ENCODE results near the gene CUBN.

The CUBN gene

DNA sequence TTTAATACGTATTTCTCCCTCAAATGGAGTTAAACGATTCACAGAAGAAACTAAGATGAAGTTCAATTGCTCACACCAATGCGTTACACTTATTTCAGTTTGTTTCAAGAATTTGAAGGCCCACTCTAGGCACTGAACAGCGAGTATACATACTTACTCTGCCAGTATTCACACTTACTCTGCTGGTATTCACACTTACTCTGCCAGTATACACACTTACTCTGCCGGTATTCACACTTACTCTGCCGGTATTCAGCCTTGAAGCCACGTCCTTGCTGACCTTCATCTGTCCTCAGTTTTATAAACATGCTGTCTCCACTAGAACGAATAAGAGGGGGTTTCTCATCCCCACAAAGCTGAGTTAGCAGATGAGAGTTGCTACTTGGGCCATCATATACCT lies 86.0 kb downstream of the CUBN start:
- H3K9me3 Mint-ChIP-seq = no peaks in the 10 kb centered on the region
- H3K27me3 Mint-ChIP-seq = no peaks in the 10 kb centered on the region
- no peaks in the 10 kb centered on the region for H3K4me1 Mint-ChIP-seq
- H3K4me3 Mint-ChIP-seq = no peak overlapping the region
- no peaks in the 10 kb centered on the region for H3K36me3 Mint-ChIP-seq
- no peak overlapping the region for H3K27ac Mint-ChIP-seq
- ATAC-seq (ENCODE audit: low read depth) (no peak), DNase-seq (ENCODE audit: low spot score in 2 of 2) (no peak)

DNA sequence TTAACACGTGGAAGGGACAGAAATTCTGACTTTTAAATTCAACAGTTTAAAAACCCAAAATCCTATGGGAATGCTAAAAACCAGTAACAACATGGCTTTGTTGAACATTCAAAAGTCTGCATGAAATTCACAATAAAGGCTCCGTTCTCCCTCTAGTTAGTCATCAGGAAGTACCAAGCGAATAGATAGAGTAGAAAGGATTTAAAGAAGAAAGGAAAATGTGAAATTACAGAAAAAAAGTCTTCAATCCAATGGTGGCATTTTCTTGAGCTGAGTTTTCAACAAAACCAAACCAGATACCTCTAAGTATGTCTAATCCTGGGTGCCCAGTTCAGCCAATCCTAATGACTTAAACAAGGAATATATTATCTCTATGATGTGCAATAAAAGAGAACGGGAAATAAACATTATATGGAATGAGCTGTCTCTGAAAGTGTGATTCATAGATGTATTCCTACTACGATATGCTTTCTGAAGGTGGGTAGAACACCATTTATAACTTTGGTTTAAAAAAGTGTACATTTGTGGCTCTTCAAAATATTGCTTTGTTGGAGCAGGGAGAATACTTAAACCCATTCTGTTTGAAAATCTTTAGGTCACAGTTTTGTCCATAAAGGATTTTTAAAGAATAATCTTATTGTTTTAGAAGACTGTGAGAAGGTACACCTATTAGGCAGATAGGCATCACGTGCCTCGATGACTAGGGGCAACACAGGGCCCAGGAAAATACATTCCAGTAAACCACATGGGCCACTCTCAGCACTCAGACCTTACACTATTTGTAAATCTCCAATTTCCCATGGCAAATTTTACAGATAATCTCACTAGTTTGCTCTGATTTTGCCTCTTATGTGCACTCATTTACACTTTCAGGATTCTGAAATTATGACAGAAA lies 87.7 kb downstream of the CUBN start:
- Mint-ChIP-seq H3K27ac (no peak overlapping the region), H3K36me3 (no peaks in the 10 kb centered on the region), H3K27me3 (no peaks in the 10 kb centered on the region), H3K9me3 (no peaks in the 10 kb centered on the region), H3K4me3 (no peak overlapping the region), H3K4me1 (no peaks in the 10 kb centered on the region)
- DNase-seq (ENCODE audit: low spot score in 2 of 2) (no peak), ATAC-seq (ENCODE audit: low read depth) (no peak)

DNA sequence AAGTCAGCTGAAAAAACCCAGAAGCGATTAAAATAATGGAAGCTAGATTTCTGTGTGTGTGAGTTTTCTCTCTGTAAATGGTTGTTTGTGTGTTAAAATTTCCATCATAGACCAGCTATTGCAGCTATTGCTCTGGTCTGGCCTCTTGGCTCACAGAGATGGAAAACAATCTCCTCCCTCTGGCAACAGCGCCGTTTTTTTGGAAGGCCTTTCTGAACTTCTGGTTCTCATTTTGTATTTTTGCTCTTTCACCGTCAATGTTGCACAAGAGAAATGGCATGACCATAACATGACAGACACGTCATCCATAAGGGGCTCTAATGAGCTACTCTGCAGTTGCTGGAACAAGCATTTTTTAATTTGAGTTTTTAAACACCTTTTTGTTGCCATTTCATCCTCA lies 91.0 kb downstream of the CUBN start:
- ATAC-seq (ENCODE audit: low read depth) = no peak
- peaks cover 2% of the 10 kb centered on the region for H3K36me3 Mint-ChIP-seq
- no peaks in the 10 kb centered on the region for H3K27me3 Mint-ChIP-seq
- H3K4me1 Mint-ChIP-seq = no peaks in the 10 kb centered on the region
- H3K9me3 Mint-ChIP-seq = no peaks in the 10 kb centered on the region
- no peak for DNase-seq (ENCODE audit: low spot score in 2 of 2)
- no peak overlapping the region for H3K27ac Mint-ChIP-seq
- no peak overlapping the region for H3K4me3 Mint-ChIP-seq

- H3K4me3 Mint-ChIP-seq = no peak overlapping the region
- peaks cover 4% of the 10 kb centered on the region for H3K4me1 Mint-ChIP-seq
- peaks cover 2% of the 10 kb centered on the region for H3K36me3 Mint-ChIP-seq
- H3K27me3 Mint-ChIP-seq = no peaks in the 10 kb centered on the region
- DNase-seq (ENCODE audit: low spot score in 2 of 2) (no peak), ATAC-seq (ENCODE audit: low read depth) (no peak)
- no peaks in the 10 kb centered on the region for H3K9me3 Mint-ChIP-seq
- no peak overlapping the region for H3K27ac Mint-ChIP-seq
Observed at GRCh38 chr10:17037910-17038309, 91.7 kb downstream of the CUBN start.

GRCh38 chr10:17035446-17035845 lies 94.2 kb downstream of the CUBN start:
- Mint-ChIP-seq H3K9me3 (no peaks in the 10 kb centered on the region), H3K36me3 (peaks cover 2% of the 10 kb centered on the region), H3K4me1 (peaks cover 7% of the 10 kb centered on the region), H3K4me3 (no peak overlapping the region), H3K27ac (no peak overlapping the region), H3K27me3 (no peaks in the 10 kb centered on the region)
- DNase-seq (ENCODE audit: low spot score in 2 of 2) = no peak
- no peak for ATAC-seq (ENCODE audit: low read depth)

DNA sequence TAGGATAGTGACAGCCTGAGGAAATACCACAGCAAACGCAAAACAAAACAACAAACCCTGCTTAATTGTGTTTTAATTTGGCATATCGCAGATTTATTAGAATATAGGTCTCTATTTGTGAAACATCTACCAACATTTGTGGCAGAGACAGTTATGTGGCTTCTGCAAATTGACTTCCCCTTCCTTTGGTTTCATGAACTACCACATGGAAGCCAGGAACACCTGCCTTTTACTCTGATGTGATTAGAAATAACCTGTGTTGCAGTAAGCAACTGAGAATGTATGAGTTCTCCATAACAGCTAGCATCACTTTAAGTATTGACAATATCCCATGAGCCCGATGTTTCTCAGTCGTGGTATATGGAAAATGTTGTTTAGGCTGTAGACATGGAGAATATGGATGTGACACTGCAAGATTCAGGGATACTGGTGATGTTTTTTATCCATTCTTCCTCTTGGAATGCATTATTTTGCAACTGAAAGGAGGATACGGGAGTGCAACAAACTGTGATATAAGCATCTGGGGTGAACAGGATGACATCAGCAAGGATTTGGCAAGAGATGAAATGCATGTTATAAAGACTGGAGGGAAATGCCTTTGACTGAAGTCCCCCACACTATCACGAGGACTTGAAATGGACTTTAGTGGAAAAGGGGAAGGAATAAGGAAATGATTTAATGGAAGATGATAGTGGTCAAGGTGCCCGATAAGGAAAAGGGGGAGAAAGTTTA lies 95.9 kb downstream of the CUBN start:
- DNase-seq (ENCODE audit: low spot score in 2 of 2) = no peak
- no peak overlapping the region for H3K4me3 Mint-ChIP-seq

DNA sequence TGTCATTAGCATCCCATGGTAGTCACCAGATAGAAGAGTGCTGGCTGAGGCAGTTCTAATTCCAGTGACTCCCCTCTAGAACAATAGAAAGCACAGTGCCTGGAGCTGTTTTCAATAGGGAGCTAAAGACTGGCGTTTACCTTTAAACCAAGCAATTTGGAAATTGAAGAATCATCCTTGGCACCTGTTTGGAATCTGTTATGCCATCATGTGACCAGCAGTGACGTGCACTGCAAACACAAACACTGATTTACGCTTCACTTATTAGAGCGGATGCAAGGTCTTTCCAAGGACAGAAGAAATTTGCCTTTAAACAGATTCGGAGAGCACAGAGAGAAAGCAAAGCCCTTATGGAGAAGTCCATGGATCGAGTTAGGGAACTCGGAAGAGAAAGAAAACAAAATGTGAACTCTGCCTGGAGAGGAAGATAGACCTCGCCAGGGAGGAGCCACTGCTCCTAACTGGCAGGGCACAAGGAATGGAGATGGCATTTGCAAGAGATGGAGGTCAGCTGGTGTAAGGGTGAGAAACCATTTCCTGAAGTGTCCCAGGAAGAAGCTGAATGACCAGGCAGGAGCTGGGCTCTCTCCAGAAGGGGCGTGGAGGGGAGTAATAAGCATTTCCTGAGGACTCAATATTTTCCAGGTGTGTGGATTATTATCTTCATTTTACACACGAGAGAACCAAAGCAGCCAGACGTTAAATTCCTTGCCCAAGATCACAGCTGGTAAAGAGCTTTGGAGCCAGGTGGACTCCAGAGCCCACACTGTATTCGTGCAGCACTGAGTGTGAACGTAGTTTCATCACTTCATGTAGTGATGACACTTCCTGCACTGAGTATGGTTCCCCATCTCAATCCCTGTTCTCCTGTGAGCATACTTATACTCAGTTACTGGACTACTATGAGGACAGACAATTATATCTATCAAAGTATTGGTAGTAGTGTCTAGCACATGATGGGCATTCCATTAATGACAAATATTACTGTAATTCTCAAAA lies 97.7 kb downstream of the CUBN start:
- Mint-ChIP-seq H3K4me3 (no peak overlapping the region), H3K27ac (peak overlapping the region; percentile 16), H3K4me1 (peaks cover 12% of the 10 kb centered on the region), H3K36me3 (peaks cover 2% of the 10 kb centered on the region), H3K27me3 (no peaks in the 10 kb centered on the region), H3K9me3 (no peaks in the 10 kb centered on the region)
- ATAC-seq (ENCODE audit: low read depth) = no peak
- no peak for DNase-seq (ENCODE audit: low spot score in 2 of 2)

More for the DNA sequence above, 95.9 kb downstream of the CUBN start:
- no peaks in the 10 kb centered on the region for H3K27me3 Mint-ChIP-seq
- peak; percentile 67 for ATAC-seq (ENCODE audit: low read depth)
- peaks cover 2% of the 10 kb centered on the region for H3K36me3 Mint-ChIP-seq
- H3K9me3 Mint-ChIP-seq = no peaks in the 10 kb centered on the region
- no peak overlapping the region for H3K27ac Mint-ChIP-seq
- H3K4me1 Mint-ChIP-seq = peaks cover 10% of the 10 kb centered on the region

DNA sequence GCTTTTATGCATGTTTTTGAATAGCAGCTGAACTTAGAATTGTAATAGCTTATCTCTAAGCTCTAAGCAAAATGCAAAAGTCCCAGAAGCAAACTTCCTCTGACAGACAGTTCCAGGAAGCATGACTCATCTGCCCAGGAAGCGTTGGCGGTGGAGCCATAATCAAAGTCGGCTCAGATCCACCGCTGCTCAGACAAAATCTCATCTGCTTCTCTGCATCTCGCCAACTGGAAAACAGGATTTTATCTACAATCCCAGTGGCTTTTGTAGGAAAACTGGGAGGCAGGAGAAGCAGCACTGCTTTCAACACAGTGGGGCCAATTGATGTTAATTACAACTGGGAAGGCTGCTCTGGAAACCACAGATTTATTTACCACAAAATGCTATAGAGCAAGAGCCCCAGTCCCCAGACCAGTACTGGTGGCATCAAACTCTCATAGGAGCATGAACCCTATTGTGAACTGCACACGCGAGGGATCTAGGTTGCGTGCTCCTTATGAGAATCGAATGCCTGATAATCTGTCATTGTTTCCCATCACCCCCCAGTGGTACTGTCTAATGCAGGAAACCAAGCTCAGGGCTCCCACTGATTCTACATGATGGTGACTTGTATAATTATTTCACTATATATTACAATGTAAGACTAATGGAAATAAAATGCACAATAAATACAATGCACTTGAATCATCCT lies 99.9 kb downstream of the CUBN start:
- H3K27ac Mint-ChIP-seq = no peak overlapping the region
- H3K9me3 Mint-ChIP-seq = no peaks in the 10 kb centered on the region
- ATAC-seq (ENCODE audit: low read depth) = peak; percentile 70
- DNase-seq (ENCODE audit: low spot score in 2 of 2) = no peak
- H3K4me1 Mint-ChIP-seq = peaks cover 17% of the 10 kb centered on the region
- H3K4me3 Mint-ChIP-seq = peak overlapping the region; percentile 64
- H3K36me3 Mint-ChIP-seq = peaks cover 3% of the 10 kb centered on the region
- H3K27me3 Mint-ChIP-seq = peaks cover 5% of the 10 kb centered on the region

DNA sequence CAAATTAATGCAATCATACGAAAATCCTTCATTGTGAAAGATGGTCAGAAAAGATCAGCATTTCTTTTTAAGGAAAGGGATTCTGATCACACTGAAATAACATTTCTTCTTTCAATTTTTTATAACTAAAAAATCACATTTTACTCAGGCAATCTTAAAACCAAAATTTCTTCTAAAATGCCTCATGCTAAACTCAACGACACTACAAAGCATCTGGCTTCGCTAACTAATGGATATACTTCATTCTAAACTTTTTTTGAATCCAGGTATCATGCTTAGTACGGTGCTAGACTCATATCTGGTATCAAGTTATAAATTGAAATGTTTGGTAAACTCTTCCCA lies 100.4 kb downstream of the CUBN start:
- no peak for ATAC-seq (ENCODE audit: low read depth)
- Mint-ChIP-seq H3K36me3 (peaks cover 3% of the 10 kb centered on the region), H3K9me3 (no peaks in the 10 kb centered on the region), H3K27ac (no peak overlapping the region), H3K4me3 (peak overlapping the region; percentile 64), H3K4me1 (peaks cover 17% of the 10 kb centered on the region), H3K27me3 (peaks cover 5% of the 10 kb centered on the region)
- no peak for DNase-seq (ENCODE audit: low spot score in 2 of 2)

DNA sequence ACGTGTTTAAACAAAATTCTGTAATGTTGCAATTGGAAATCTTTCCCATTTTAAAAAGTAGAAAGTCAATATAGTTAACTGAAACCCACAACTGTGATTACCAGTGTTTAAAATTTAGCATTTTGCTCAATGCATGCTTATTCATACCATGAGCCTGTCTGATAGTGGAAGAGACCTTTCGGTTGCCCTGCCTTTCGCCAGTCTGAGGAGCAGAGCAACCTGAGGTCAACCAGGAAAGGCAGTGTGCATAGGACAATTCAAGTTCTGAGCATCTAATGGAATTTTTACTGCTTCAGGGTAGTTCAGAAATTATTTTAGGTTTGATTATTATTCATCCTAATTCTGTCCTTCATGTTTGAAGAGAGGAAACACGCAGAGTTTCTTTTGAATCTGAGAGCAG lies 100.8 kb downstream of the CUBN start:
- Mint-ChIP-seq H3K9me3 (no peaks in the 10 kb centered on the region), H3K27me3 (peaks cover 5% of the 10 kb centered on the region), H3K36me3 (peaks cover 3% of the 10 kb centered on the region), H3K27ac (no peak overlapping the region), H3K4me1 (peaks cover 19% of the 10 kb centered on the region), H3K4me3 (no peak overlapping the region)
- DNase-seq (ENCODE audit: low spot score in 2 of 2) (no peak), ATAC-seq (ENCODE audit: low read depth) (no peak)

DNA sequence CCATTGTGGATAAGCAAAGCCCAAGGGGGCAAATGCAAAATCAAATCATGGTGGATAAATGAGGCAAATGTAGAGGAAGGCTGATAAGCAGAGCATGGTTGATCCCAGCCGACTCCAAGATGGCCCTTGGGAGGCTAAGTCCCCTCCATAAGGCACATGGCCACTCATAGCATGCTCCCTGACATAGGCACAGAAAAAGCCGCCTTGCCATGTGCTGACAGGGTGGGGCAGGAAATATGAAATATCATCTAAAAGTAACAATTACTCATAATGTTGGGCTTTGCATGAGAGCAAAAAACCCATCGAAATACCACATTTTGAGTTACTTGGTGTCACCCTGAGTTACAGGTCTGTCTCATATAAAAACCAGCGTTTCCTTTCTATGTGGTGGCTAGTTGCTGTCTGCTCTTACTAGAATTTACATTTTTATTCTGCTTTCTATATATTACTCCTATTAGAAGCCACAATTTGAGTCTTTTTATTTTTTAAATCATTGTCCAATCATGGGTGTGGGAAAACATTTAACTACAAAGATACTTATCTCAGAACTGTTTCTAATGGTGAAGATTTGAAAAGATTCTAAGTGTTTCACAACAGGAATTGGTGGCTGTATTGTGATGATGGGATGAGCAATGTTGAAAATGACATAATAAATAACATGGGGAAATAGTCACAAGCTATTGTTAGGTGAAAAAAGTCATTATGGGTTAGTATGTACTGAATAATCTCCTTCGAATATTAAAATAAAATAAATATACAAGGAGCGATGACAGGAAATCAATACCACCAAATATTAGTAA lies 102.7 kb downstream of the CUBN start:
- Mint-ChIP-seq H3K27ac (no peak overlapping the region), H3K4me3 (no peak overlapping the region), H3K4me1 (peaks cover 17% of the 10 kb centered on the region), H3K9me3 (no peaks in the 10 kb centered on the region), H3K36me3 (peaks cover 3% of the 10 kb centered on the region), H3K27me3 (peaks cover 5% of the 10 kb centered on the region)
- no peak for ATAC-seq (ENCODE audit: low read depth)
- DNase-seq (ENCODE audit: low spot score in 2 of 2) = no peak

GRCh38 chr10:17025444-17026295 lies 103.9 kb downstream of the CUBN start:
- peaks cover 17% of the 10 kb centered on the region for H3K4me1 Mint-ChIP-seq
- DNase-seq (ENCODE audit: low spot score in 2 of 2) = no peak
- peak; percentile 26 for ATAC-seq (ENCODE audit: low read depth)
- no peak overlapping the region for H3K4me3 Mint-ChIP-seq
- H3K9me3 Mint-ChIP-seq = no peaks in the 10 kb centered on the region
- H3K27ac Mint-ChIP-seq = no peak overlapping the region
- peaks cover 3% of the 10 kb centered on the region for H3K36me3 Mint-ChIP-seq
- peaks cover 5% of the 10 kb centered on the region for H3K27me3 Mint-ChIP-seq
